GM18498 (cell line): Measurements from ENCODE around the gene SLC15A5.

Experiments used
- ATAC-seq: cut with Tn5 transposase; IDR thresholded peaks from one replicate; pipeline ENCODE4 v1.9.1; 2021; ENCODE audit warnings: mild to moderate bottlenecking, moderate library complexity; ENCODE audit not compliant: unreplicated experiment

Gene SLC15A5

GRCh38 chr12:16261944-16262475, 15.5 kb downstream of the SLC15A5 start:
- ATAC-seq: no peak

- ATAC-seq: no peak
Measured at GRCh38 chr12:16260206-16260605, 17.3 kb downstream of the SLC15A5 start.

GRCh38 chr12:16258963-16259362, 18.5 kb downstream of the SLC15A5 start:
- no peak for ATAC-seq

- ATAC-seq: no peak
Measured at GRCh38 chr12:16246264-16246663, 31.2 kb downstream of the SLC15A5 start.

- ATAC-seq: no peak
Measured at GRCh38 chr12:16245209-16245608, 32.3 kb downstream of the SLC15A5 start.

GRCh38 chr12:16243487-16244412, 33.7 kb downstream of the SLC15A5 start:
- no peak for ATAC-seq

GRCh38 chr12:16241346-16241745, 36.1 kb downstream of the SLC15A5 start:
- no peak for ATAC-seq

GRCh38 chr12:16238661-16239060, 38.8 kb downstream of the SLC15A5 start:
- ATAC-seq: no peak

GRCh38 chr12:16229676-16230075, 47.8 kb downstream of the SLC15A5 start:
- no peak for ATAC-seq

GRCh38 chr12:16228067-16228466, 49.4 kb downstream of the SLC15A5 start:
- no peak for ATAC-seq

- no peak for ATAC-seq
Measured at GRCh38 chr12:16225692-16226091, 51.8 kb downstream of the SLC15A5 start.

GRCh38 chr12:16224196-16224595, 53.3 kb downstream of the SLC15A5 start:
- no peak for ATAC-seq

GRCh38 chr12:16221776-16222175, 55.7 kb downstream of the SLC15A5 start:
- no peak for ATAC-seq

GRCh38 chr12:16220120-16220519, 57.4 kb downstream of the SLC15A5 start:
- no peak for ATAC-seq

GRCh38 chr12:16218934-16219751, 58.3 kb downstream of the SLC15A5 start:
- no peak for ATAC-seq

- no peak for ATAC-seq
Measured at GRCh38 chr12:16218234-16218633, 59.3 kb downstream of the SLC15A5 start.

- ATAC-seq: no peak
Measured at GRCh38 chr12:16211731-16212130, 65.8 kb downstream of the SLC15A5 start.

GRCh38 chr12:16198884-16199283, 78.6 kb downstream of the SLC15A5 start:
- peak; percentile 91 for ATAC-seq

GRCh38 chr12:16197600-16197999, 79.9 kb downstream of the SLC15A5 start:
- no peak for ATAC-seq

- peak; percentile 67 for ATAC-seq
Measured at GRCh38 chr12:16189849-16190248, 87.6 kb downstream of the SLC15A5 start.

- no peak for ATAC-seq
Measured at GRCh38 chr12:16187660-16188059, 89.8 kb downstream of the SLC15A5 start.

GRCh38 chr12:16184681-16185080, 92.8 kb downstream of the SLC15A5 start:
- no peak for ATAC-seq
